WTC11 (cell line): ENCODE measurements around the gene EIF3B.
A peak's percentile ranks its signal among the peaks of the same experiment; 100 is the strongest.

Source experiments
- ELF4 ChIP-seq: sonication (generic); formaldehyde crosslinking; IDR thresholded peaks from 2 replicates; pipeline ENCODE4 v1.8.1; 2022; ENCODE audit warnings: low read depth, mild to moderate bottlenecking, moderate library complexity, missing genetic modification reagents
- IRF2 ChIP-seq: sonication (generic); formaldehyde crosslinking; IDR thresholded peaks from 2 replicates; pipeline ENCODE4 v1.8.0; 2022; ENCODE audit warnings: low read depth, missing genetic modification reagents, borderline replicate concordance
- NFE2L1 ChIP-seq: sonication (generic); formaldehyde crosslinking; IDR thresholded peaks from 2 replicates; pipeline ENCODE4 v1.8.1; 2023; ENCODE audit warnings: missing genetic modification reagents
- RELA ChIP-seq: sonication (generic); formaldehyde crosslinking; IDR thresholded peaks from 2 replicates; pipeline ENCODE4 v1.8.1; 2022; ENCODE audit warnings: missing genetic modification reagents, mild to moderate bottlenecking, borderline replicate concordance
- SP1 ChIP-seq: sonication (generic); formaldehyde crosslinking; conservative IDR thresholded peaks from 2 replicates; pipeline ENCODE4 v1.8.1; 2022; ENCODE audit warnings: missing genetic modification reagents
- ZBTB21 ChIP-seq: sonication (generic); formaldehyde crosslinking; IDR thresholded peaks from 2 replicates; pipeline ENCODE4 v1.8.1; 2023; ENCODE audit warnings: mild to moderate bottlenecking, missing genetic modification reagents, borderline replicate concordance
- ZNF138 ChIP-seq: sonication (generic); formaldehyde crosslinking; conservative IDR thresholded peaks from 2 replicates; pipeline ENCODE4 v1.8.1; 2022; ENCODE audit warnings: mild to moderate bottlenecking, moderate library complexity, missing genetic modification reagents
- ZNF671 ChIP-seq: fragments of 250-450 bp; sonication (Bioruptor Pico); IDR thresholded peaks from 2 replicates; pipeline ENCODE4 v1.8.0; 2021; ENCODE audit warnings: mild to moderate bottlenecking
- TF ChIP-seq, protein P1 (sequence below): fragments of 200-600 bp; IDR thresholded peaks from 2 replicates; pipeline ENCODE4 v1.8.0; 2022; ENCODE audit warnings: antibody characterized with exemption
- TF ChIP-seq, protein P2 (sequence below): sonication (generic); formaldehyde crosslinking; IDR thresholded peaks from 2 replicates; pipeline ENCODE4 v1.8.0; 2022; ENCODE audit warnings: mild to moderate bottlenecking, missing genetic modification reagents
- TF ChIP-seq, protein P3 (sequence below): sonication (generic); formaldehyde crosslinking; IDR thresholded peaks from 2 replicates; pipeline ENCODE4 v1.8.0; 2022; ENCODE audit warnings: missing genetic modification reagents
- TF ChIP-seq, protein P4 (sequence below): sonication (generic); formaldehyde crosslinking; IDR thresholded peaks from 2 replicates; pipeline ENCODE4 v1.8.1; 2022; ENCODE audit warnings: missing genetic modification reagents, borderline replicate concordance
- TF ChIP-seq, protein P5 (sequence below): sonication (generic); formaldehyde crosslinking; IDR thresholded peaks from 2 replicates; pipeline ENCODE4 v1.8.0; 2022; ENCODE audit warnings: mild to moderate bottlenecking, missing genetic modification reagents
- TF ChIP-seq, protein P6 (sequence below): sonication (generic); formaldehyde crosslinking; IDR thresholded peaks from 2 replicates; pipeline ENCODE4 v1.8.0; 2022; ENCODE audit warnings: mild to moderate bottlenecking, missing genetic modification reagents

DNA sequence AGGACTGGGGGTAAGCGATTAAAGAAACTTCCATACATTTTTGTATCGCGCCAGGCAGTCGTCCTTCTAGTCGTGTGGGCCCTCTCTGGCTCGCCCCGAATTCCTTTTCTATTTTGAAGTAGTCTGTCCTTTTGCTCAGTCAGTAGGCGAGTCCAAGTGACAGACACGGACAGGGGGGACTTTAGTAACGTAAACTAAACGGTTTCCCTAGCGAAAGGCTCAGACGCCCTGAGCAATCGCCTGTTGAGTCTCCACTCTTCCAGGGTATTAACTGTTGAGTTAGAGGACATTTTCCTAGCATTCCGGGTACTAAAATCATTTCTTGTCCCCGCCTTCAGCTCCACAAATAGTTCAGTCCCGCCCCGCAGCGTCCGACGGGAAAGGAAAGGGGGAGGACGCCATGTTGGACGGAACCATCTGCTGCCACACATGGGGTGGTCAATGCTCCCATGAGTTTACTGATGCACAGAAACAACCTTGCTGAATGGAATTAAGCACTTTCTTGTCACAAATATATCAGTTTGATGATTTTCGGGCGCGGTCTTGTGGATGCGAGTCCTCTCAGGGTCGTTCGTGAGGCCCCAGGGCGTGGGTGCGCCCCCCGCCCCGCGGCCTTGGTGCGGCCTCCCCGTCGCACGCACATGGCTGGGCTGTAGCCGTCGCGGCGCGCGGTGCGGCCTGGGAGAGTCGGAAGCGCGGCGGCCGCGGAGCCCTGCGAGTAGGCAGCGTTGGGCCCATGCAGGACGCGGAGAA lies at the start of gene EIF3B:
- TF ChIP-seq IRF2 = no peak
- TF ChIP-seq, protein P1, sequence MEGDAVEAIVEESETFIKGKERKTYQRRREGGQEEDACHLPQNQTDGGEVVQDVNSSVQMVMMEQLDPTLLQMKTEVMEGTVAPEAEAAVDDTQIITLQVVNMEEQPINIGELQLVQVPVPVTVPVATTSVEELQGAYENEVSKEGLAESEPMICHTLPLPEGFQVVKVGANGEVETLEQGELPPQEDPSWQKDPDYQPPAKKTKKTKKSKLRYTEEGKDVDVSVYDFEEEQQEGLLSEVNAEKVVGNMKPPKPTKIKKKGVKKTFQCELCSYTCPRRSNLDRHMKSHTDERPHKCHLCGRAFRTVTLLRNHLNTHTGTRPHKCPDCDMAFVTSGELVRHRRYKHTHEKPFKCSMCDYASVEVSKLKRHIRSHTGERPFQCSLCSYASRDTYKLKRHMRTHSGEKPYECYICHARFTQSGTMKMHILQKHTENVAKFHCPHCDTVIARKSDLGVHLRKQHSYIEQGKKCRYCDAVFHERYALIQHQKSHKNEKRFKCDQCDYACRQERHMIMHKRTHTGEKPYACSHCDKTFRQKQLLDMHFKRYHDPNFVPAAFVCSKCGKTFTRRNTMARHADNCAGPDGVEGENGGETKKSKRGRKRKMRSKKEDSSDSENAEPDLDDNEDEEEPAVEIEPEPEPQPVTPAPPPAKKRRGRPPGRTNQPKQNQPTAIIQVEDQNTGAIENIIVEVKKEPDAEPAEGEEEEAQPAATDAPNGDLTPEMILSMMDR = no peak
- TF ChIP-seq, protein P2, sequence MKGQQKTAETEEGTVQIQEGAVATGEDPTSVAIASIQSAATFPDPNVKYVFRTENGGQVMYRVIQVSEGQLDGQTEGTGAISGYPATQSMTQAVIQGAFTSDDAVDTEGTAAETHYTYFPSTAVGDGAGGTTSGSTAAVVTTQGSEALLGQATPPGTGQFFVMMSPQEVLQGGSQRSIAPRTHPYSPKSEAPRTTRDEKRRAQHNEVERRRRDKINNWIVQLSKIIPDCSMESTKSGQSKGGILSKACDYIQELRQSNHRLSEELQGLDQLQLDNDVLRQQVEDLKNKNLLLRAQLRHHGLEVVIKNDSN = no peak
- peak; percentile 44 for TF ChIP-seq SP1 (CRISPR knock-in tag)
- TF ChIP-seq, protein P3, sequence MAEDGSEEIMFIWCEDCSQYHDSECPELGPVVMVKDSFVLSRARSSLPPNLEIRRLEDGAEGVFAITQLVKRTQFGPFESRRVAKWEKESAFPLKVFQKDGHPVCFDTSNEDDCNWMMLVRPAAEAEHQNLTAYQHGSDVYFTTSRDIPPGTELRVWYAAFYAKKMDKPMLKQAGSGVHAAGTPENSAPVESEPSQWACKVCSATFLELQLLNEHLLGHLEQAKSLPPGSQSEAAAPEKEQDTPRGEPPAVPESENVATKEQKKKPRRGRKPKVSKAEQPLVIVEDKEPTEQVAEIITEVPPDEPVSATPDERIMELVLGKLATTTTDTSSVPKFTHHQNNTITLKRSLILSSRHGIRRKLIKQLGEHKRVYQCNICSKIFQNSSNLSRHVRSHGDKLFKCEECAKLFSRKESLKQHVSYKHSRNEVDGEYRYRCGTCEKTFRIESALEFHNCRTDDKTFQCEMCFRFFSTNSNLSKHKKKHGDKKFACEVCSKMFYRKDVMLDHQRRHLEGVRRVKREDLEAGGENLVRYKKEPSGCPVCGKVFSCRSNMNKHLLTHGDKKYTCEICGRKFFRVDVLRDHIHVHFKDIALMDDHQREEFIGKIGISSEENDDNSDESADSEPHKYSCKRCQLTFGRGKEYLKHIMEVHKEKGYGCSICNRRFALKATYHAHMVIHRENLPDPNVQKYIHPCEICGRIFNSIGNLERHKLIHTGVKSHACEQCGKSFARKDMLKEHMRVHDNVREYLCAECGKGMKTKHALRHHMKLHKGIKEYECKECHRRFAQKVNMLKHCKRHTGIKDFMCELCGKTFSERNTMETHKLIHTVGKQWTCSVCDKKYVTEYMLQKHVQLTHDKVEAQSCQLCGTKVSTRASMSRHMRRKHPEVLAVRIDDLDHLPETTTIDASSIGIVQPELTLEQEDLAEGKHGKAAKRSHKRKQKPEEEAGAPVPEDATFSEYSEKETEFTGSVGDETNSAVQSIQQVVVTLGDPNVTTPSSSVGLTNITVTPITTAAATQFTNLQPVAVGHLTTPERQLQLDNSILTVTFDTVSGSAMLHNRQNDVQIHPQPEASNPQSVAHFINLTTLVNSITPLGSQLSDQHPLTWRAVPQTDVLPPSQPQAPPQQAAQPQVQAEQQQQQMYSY = no peak
- TF ChIP-seq ZBTB21 (CRISPR knock-in tag) = no peak
- no peak for TF ChIP-seq ZNF671 (CRISPR knock-in tag)
- TF ChIP-seq RELA (CRISPR knock-in tag) = no peak
- TF ChIP-seq, protein P4, sequence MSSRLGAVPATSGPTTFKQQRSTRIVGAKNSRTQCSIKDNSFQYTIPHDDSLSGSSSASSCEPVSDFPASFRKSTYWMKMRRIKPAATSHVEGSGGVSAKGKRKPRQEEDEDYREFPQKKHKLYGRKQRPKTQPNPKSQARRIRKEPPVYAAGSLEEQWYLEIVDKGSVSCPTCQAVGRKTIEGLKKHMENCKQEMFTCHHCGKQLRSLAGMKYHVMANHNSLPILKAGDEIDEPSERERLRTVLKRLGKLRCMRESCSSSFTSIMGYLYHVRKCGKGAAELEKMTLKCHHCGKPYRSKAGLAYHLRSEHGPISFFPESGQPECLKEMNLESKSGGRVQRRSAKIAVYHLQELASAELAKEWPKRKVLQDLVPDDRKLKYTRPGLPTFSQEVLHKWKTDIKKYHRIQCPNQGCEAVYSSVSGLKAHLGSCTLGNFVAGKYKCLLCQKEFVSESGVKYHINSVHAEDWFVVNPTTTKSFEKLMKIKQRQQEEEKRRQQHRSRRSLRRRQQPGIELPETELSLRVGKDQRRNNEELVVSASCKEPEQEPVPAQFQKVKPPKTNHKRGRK = no peak
- TF ChIP-seq, protein P5, sequence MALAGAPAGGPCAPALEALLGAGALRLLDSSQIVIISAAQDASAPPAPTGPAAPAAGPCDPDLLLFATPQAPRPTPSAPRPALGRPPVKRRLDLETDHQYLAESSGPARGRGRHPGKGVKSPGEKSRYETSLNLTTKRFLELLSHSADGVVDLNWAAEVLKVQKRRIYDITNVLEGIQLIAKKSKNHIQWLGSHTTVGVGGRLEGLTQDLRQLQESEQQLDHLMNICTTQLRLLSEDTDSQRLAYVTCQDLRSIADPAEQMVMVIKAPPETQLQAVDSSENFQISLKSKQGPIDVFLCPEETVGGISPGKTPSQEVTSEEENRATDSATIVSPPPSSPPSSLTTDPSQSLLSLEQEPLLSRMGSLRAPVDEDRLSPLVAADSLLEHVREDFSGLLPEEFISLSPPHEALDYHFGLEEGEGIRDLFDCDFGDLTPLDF (CRISPR knock-in tag) = no peak
- TF ChIP-seq, protein P6, sequence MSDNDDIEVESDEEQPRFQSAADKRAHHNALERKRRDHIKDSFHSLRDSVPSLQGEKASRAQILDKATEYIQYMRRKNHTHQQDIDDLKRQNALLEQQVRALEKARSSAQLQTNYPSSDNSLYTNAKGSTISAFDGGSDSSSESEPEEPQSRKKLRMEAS = peak; percentile 67
- 0 out of 2 replicates have a peak, but pooled peaks have one; percentile 0 for TF ChIP-seq NFE2L1 (CRISPR knock-in tag)
- no peak for TF ChIP-seq ZNF138 (CRISPR knock-in tag)
- no peak for TF ChIP-seq ELF4 (CRISPR knock-in tag)
